HG03521 (cell line): ENCODE data around the gene OSCAR.
A peak's percentile ranks its signal among the peaks of the same experiment; 100 is the strongest.

Experiments
- ATAC-seq: cut with Tn5 transposase; IDR thresholded peaks from one replicate; pipeline ENCODE4 v1.9.1; 2021; ENCODE audit warnings: mild to moderate bottlenecking, moderate library complexity; ENCODE audit not compliant: unreplicated experiment

Gene OSCAR

DNA sequence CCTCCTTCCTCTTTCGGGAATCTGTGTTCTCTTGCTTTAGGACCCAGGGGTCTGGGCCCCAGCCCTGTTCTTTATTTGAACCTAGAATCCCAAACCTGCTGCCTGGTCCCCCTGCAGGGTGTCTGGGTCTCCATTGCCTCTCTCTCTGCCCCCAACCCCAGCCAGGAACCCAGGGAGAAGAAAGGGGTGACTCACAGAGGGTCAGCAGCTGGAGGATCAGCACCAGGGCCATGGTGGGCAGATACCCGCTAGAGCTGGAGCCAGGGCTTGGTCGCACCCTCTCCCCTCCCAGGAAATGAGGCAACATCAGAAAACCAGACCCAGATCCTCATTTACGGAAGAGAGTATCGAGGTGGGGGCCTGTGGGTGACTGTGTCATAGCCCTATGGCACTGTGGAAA lies at the start of gene OSCAR:
TSS of gene OSCAR (minus strand) at position 243 of the 400 bp plus-strand sequence. CDS start at position 232, 11 bp downstream.
- ATAC-seq: no peak

DNA sequence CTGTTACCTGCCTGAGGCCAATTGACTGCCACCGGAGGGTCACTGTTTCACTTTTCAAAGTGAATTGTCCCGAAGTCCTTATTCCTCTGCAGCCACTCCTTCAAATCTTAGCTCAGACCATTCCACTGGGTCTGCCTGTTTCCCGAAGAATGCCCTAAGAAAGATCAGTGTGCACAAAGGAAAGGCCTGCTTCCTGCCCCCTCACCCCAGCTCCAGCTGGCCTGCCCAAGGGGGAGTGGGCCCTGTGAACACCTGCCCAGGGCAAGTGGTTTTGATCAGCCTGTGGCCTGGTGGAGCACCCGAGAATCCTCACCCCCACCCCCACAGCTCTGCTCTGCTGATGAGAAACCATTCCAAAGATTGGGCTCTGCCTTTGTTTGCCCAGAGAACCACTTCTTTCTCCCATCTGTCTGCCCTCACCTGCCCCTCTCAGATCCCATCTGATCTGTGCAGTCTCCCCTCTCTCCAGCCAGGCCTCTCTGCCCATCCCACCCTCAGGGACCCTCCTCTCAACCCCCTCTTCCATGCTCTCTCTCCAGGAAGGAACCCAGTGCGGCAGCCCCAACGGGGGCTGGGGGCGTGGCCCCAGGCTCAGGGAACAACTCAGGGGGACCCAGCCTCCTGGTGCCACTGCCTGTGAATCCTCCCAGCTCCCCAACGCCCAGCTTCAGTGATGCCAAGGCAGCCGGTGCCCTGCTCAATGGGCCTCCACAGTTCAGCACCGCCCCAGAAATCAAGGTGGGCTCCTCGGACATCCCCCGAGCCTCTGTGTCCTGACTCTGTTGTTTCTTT lies 48.6 kb upstream of the OSCAR start:
- ATAC-seq: no peak

DNA sequence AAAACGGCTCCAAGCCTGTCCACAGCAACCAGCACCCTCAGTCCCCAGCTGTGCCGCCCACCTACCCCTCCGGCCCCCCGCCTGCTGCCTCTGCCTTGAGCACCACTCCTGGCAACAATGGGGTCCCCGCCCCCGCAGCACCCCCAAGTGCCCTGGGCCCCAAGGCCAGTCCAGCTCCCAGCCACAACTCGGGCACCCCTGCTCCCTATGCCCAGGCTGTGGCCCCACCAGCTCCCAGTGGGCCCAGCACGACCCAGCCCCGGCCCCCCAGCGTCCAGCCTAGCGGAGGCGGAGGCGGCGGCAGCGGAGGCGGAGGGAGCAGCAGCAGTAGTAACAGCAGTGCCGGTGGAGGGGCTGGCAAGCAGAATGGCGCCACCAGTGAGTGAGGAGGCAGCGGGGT lies 47.6 kb upstream of the OSCAR start:
- ATAC-seq: no peak

GRCh38 chr19:54147676-54148075 lies 47.1 kb upstream of the OSCAR start:
- no peak for ATAC-seq

- no peak for ATAC-seq
Measured at GRCh38 chr19:54145541-54146158, 45.0 kb upstream of the OSCAR start.

GRCh38 chr19:54142166-54142780 lies 41.7 kb upstream of the OSCAR start:
- ATAC-seq: no peak

DNA sequence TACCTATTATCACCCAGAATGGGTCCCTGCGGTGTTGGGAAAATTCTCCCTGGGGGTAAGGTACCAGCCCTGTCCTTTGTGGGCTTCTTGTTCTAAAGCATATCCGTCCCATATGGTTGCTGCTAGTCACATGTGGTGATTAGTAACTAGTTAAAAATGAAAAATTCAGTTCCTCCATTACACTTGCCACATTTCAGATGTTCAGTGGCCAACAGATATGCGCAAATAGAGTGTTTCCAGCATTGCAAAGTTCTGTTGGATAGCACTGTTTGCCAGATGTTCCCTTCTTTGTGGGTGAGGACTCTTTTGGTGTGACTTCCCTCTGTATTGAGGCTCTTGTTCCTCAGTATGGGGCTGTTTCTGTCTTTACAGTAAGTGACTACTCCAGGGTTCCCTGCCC lies 40.8 kb upstream of the OSCAR start:
- no peak for ATAC-seq

- no peak for ATAC-seq
Measured at GRCh38 chr19:54138489-54139256, 38.1 kb upstream of the OSCAR start.

- no peak for ATAC-seq
Measured at GRCh38 chr19:54137699-54138488, 37.3 kb upstream of the OSCAR start, which contains the start of gene CNOT3. Gene CNOT3, plus strand, starts transcription at chr19:54137762. Its CDS starts 5,217 bp downstream, at chr19:54142979.

DNA sequence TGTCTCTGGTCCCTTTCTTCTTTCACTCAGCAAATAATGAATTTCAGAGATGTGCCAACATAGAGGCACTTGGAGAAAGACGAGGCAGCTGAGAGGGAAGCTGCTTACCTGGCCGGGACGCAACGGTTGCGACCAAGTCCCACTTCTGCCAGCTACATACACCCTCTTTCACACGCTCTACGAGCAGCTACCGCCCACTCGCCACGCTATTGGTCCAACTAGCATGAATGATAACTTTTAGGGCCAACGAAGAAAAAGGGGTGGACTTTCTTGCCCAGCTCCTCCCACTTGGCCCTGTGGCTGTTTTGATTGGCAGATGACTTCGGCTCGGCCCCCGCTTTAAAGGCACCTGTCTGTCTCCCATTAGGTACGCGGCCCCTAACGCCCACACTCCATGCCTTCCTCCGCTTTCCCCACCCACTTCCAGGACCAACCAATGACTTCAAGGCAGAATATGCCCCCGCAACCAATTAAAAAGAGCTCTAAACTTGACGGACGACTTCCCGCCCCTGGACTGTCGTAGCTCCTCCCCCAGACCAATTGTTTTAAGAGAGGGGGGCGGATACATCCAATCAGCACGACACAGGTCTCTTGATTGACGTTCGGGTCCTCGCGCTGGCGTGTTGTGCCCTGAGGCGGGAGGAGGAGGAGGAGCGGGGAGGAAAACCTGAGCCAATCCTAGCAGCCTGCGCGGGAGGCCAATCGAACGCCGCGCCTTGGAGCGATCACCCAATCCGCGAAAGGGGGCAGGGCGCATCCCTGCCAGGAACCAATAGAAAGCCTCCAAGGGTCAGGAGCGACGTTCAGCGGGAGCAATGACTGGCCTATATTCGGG lies 36.5 kb upstream of the OSCAR start:
- peak; percentile 75 for ATAC-seq

- ATAC-seq: no peak
Measured at GRCh38 chr19:54136086-54136863, 35.7 kb upstream of the OSCAR start.

DNA sequence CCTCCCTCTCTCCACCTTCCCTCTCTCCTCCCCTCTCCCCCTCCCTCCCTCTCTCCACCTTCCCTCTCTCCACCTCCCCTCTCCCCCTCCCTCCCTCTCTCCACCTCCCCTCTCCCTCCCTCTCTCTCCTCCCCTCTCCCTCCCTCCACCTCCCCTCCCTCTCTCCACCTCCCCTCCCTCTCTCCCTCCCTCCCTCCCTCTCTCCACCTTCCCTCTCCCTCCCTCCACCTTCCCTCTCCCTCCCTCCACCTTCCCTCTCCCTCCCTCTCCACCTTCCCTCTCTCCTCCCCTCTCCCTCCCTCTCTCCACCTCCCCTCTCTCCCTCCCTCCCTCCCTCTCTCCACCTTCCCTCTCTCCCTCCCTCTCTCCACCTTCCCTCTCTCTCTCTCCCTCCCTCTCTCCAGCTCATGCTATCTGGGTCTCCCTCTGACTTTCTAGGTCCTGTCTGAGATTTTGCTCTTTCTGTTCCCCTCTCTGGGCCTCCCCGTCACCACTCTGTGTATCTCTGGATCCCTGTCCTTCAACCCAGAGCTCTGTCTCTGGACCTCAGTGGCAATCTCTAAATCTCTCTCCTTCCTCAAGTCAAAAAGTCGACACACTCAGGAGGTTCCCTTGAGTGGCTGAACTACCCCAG lies 33.5 kb upstream of the OSCAR start:
- no peak for ATAC-seq

- ATAC-seq: no peak
Measured at GRCh38 chr19:54133312-54133956, 32.8 kb upstream of the OSCAR start.

DNA sequence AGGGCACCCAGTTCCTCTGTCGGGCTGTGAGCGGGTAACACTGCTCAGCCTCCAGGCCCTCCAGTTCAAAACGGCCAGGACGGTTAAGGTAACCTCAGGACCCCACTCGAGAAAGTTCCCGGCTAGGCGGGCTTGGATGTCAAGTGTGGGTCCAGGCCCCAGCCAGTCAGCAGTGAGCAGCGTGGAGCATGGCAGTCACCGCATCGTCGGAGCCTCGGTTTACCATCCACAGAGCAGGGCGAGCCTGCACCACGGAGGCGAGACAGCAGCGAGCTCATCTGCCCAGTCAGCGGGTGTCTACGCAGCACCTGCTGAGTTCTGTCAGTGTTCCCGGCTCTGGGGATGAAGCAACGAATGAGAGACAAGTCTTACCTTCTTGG lies 29.0 kb upstream of the OSCAR start:
- ATAC-seq: no peak

DNA sequence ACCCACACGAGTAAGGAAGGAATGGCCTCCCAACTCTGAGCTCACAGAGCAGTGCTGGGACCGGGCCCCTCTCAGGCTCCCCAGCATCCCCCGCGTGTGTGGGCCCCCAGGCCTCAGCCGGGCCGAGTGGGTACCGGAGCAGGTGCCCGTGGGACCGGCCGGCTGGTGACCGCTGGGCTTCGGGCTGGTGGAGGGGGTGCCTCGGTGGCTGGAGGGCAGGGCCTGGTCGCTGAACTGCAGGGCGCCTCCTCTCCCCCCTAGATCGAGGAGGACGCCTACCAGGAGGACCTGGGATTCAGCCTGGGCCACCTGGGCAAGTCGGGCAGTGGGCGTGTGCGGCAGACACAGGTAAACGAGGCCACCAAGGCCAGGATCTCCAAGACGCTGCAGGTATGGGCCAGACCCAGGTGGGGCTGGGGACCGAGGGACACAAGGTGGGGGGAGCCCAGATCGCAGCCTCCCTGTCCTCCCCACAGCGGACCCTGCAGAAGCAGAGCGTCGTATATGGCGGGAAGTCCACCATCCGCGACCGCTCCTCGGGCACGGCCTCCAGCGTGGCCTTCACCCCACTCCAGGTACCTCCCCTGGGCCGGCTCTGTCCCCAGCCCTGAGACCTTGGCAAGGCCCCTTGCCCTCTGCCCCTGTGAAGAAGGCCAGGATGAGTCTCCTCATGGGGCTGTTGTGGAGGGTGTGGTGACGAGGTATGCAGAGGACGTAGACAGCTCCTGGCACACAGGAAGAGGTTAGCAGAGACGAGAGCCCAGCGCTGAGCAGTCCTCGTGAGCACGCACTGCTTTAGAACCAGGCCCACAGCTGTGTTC lies 28.4 kb upstream of the OSCAR start:
- no peak for ATAC-seq

DNA sequence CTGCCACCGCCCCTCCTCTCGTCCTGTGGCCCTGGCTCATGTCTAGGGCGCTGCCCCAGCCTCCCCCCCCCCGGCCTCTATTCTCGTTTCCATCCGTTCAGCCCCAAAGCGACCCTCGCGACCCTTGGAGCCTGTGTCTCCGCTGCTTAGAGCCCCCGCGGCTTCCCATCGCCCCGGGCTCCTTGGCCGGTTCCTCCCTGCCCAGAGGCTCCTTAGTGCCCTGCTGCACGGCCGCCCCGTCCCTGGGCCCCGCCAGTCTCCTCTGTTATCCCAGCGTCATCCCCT lies 27.8 kb upstream of the OSCAR start:
- ATAC-seq: no peak
